ENCODE data around the gene CD70.

DNA sequence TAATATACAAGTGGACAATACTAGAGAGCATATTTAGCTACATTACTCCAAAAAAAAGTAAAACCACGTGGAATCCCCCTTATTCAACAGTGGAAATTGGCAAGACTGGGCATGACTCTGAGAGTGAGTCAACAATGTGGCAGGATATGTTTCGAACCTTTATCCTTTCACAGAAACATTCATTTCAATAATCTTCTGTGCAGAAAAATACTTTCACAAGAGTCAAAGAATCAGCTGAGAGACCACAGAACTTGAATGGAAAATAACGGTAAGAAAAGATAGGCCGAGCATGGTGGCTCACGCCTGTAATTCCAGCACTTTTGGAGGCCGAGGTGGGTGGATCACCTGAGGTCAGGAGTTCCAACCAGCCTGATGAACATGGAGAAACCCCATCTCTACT lies 25.1 kb upstream of the CD70 start:
- TF ChIP-seq, protein P1, sequence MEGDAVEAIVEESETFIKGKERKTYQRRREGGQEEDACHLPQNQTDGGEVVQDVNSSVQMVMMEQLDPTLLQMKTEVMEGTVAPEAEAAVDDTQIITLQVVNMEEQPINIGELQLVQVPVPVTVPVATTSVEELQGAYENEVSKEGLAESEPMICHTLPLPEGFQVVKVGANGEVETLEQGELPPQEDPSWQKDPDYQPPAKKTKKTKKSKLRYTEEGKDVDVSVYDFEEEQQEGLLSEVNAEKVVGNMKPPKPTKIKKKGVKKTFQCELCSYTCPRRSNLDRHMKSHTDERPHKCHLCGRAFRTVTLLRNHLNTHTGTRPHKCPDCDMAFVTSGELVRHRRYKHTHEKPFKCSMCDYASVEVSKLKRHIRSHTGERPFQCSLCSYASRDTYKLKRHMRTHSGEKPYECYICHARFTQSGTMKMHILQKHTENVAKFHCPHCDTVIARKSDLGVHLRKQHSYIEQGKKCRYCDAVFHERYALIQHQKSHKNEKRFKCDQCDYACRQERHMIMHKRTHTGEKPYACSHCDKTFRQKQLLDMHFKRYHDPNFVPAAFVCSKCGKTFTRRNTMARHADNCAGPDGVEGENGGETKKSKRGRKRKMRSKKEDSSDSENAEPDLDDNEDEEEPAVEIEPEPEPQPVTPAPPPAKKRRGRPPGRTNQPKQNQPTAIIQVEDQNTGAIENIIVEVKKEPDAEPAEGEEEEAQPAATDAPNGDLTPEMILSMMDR (conservative IDR thresholded peaks at IDR 0.05): no peak
- no peak for TF ChIP-seq EZH2 (IDR thresholded peaks at IDR 0.05; ENCODE audit: low read depth)
